ENCODE data around the gene BNIP3. TPM values are rescaled to one million over a fixed set of nuclear protein-coding genes. Genes with fewer than 3 reads are reported as not detected.
A peak's percentile ranks its signal among the peaks of the same experiment; 100 is the strongest.

Gene BNIP3
- total and polyA plus RNA-seq, 4 experiments from 2014 or later = 29.8 to 37.0 (median 32.7) TPM

DNA sequence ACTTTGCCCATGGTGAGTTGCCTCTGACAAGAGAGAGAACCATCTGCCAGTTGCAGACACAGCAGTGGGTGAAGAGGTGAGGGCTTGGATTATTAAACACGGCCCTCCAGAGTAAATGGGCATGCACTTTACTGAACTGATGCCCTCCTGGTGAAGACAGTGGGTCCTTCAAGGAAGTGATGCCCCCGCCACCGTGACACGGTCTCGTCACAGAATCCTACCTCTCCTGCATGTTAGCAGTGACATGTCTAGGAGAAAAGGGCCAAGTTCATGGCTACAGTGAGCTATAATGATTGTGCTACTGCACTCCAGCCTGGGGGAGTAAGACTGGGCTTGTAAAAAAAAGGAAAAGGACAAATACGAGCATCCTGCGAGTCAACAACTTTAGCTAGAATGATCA is 2.4 kb downstream of the BNIP3 start:
- Histone ChIP-seq H3K4me1 (ENCODE audit: insufficient read depth, low read length) (peaks cover 58% of the 10 kb centered on the region), H3K9me3 (ENCODE audit: control insufficient read depth in 1 of 2, low read length in 2 of 2) (no peaks in the 10 kb centered on the region), H3K27ac (ENCODE audit: low read depth, low read length) (no peak overlapping the region), H3K36me3 (ENCODE audit: insufficient read depth, low read length) (no peaks in the 10 kb centered on the region), H3K4me3 (ENCODE audit: low read length in 2 of 2) (no peak overlapping the region), H3K27me3 (ENCODE audit: insufficient read depth, low read length) (no peaks in the 10 kb centered on the region)
- peaks cover 4 to 9% of the 10 kb centered on the region in 2 donors for H3K36me3 Mint-ChIP-seq
- no peak for DNase-seq
- H3K4me3 Mint-ChIP-seq = peak overlapping the region in 7 of 8 donors; percentile 46 to 77 (median 62)
- H3K4me1 Mint-ChIP-seq = peaks cover 44 to 79% (median 59%) of the 10 kb centered on the region in 4 donors
- H3K27ac Mint-ChIP-seq = peak overlapping the region; percentile 20 to 90 (median 82)
- ChIA-PET CTCF (ENCODE audit: partially characterized antibody) (interaction anchor here (1.0 kb wide), 1 partner anchor 10 kb away, joined by 3 read pairs; no protein-coding TSS in a partner anchor), POLR2A (ENCODE audit: partially characterized antibody) (no interaction called here)
- intact Hi-C loops (cut with micrococcal nuclease) = no loop called here
- no peaks in the 10 kb centered on the region for H3K27me3 Mint-ChIP-seq
- H3K9me3 Mint-ChIP-seq = no peaks in the 10 kb centered on the region

DNA sequence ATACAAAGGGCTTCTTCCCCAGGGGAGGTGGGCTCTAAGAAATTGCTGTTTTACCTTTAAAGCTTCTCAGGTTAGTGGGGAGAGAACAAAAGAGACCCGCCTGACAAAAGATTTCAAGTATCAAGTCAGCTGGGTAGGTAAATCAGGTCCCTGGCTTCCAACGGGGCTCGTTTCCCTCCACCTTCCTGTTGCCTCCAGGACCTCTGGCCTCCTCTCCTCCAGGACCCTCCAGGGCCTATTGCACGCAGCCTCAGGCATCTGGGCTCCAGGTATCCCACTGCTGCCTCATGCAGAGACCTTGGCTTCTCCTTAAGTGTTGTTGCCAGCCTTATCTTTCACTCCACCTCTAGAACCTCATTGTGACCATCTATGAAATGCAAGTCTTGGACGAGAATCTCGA is 2.9 kb downstream of the BNIP3 start:
- H3K27ac Mint-ChIP-seq = peak overlapping the region; percentile 30 to 90 (median 86)
- DNase-seq = no peak
- Histone ChIP-seq H3K36me3 (ENCODE audit: insufficient read depth, low read length) (no peaks in the 10 kb centered on the region), H3K27ac (ENCODE audit: low read depth, low read length) (no peak overlapping the region), H3K27me3 (ENCODE audit: insufficient read depth, low read length) (no peaks in the 10 kb centered on the region), H3K4me1 (ENCODE audit: insufficient read depth, low read length) (peaks cover 63% of the 10 kb centered on the region), H3K4me3 (ENCODE audit: low read length in 2 of 2) (no peak overlapping the region), H3K9me3 (ENCODE audit: control insufficient read depth in 1 of 2, low read length in 2 of 2) (no peaks in the 10 kb centered on the region)
- peaks cover 5 to 9% of the 10 kb centered on the region in 2 donors for H3K36me3 Mint-ChIP-seq
- peaks cover 46 to 81% (median 63%) of the 10 kb centered on the region in 4 donors for H3K4me1 Mint-ChIP-seq
- intact Hi-C loops (cut with micrococcal nuclease) = no loop called here
- H3K27me3 Mint-ChIP-seq = no peaks in the 10 kb centered on the region
- no peaks in the 10 kb centered on the region for H3K9me3 Mint-ChIP-seq
- H3K4me3 Mint-ChIP-seq = peak overlapping the region in 3 of 8 donors; percentile 15 to 77 (median 57)
- ChIA-PET POLR2A (ENCODE audit: partially characterized antibody) (no interaction called here), CTCF (ENCODE audit: partially characterized antibody) (interaction anchor here (1.0 kb wide), 1 partner anchor 10 kb away, joined by 3 read pairs; no protein-coding TSS in a partner anchor)

DNA sequence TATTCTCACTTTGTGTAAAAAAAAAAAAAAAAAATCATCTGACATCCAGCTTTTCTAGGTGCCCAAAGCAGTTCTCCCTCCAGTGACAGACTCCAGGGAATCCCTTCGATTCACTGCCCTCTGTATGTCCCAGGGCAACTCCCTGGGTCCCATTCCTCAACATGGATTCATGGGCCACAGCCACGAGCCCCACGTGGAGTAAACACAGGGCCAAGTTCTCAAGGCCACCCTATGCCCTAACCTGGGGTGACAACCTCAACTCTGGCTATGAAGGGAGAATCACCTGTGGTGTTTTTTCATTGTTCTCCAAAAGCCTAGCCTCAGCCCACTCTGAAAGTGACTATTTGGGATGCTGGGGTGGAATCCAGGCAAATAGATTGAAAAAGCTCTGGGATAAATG is 3.4 kb downstream of the BNIP3 start:
- ChIA-PET CTCF (ENCODE audit: partially characterized antibody) (no interaction called here), POLR2A (ENCODE audit: partially characterized antibody) (no interaction called here)
- Mint-ChIP-seq H3K27me3 (no peaks in the 10 kb centered on the region), H3K9me3 (no peaks in the 10 kb centered on the region), H3K36me3 (peaks cover 6 to 9% of the 10 kb centered on the region in 2 donors), H3K27ac (peak overlapping the region in 6 of 7 donors; percentile 30 to 85 (median 53)), H3K4me1 (peaks cover 51 to 81% (median 66%) of the 10 kb centered on the region in 4 donors), H3K4me3 (peak overlapping the region in 3 of 8 donors; percentile 10 to 34 (median 16))
- Histone ChIP-seq H3K4me3 (ENCODE audit: low read length in 2 of 2) (no peak overlapping the region), H3K36me3 (ENCODE audit: insufficient read depth, low read length) (no peaks in the 10 kb centered on the region), H3K4me1 (ENCODE audit: insufficient read depth, low read length) (peaks cover 68% of the 10 kb centered on the region), H3K9me3 (ENCODE audit: control insufficient read depth in 1 of 2, low read length in 2 of 2) (no peaks in the 10 kb centered on the region), H3K27ac (ENCODE audit: low read depth, low read length) (no peak overlapping the region), H3K27me3 (ENCODE audit: insufficient read depth, low read length) (no peaks in the 10 kb centered on the region)
- no peak for DNase-seq
- intact Hi-C loops (cut with micrococcal nuclease) = no loop called here

DNA sequence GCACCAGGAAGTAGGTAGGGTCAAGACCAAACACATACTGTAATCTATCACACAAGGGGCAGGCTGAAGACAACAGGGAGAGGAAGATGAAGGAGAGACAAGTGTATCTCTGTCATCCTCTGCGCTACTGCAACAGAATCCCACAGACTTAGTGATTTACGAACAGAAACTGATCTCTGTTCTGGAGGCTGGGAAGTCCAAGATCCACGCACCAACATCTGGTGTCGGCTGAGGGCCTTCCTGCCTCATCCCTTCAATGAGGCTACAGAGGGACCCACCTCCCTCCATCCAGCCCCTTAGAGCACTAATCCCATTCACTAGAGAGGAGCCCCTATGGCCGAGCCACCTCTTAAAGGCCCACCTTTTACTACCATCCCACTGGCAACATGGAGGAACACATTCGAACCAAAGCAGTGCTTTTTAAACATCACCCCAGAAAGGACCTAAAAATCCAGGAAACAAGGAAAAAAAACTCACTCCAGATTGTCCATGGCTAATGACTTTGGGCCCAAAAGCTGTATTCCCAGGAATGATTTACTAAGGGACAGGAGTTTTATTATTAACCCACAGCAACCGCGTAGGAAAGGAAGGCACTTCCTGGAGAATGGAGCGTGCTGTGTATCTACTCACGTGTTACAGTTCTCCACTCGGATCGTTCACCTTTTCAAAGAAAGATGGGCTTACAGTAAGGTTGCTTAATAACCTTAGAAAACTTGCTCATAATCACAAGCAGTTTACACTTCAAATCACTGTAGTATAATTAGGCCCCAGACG is 4.2 kb downstream of the BNIP3 start:
- H3K27ac ChIP-seq (ENCODE audit: low read depth, low read length) = no peak overlapping the region

DNA sequence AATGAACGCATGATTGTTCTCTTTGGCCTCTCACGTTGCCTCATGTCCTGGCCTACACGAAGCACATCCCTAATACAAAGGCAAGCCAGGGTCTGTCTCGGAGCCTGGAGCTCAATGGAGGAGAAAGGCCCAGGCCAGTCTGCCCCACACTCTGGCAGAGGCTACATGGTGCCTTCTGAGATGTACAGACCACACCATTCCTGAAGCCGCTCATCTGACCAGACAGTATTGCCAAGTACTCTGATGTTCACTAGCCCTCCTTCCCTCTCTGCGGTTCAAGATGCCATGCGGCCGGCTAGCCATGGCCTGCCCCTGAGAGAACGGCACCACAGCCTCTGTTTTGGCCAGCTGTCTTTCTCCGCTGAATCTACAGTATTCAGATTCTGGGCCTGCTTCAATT is 5.9 kb downstream of the BNIP3 start:
- H3K27ac Mint-ChIP-seq = peak overlapping the region in 6 of 7 donors; percentile 33 to 86 (median 62)
- Histone ChIP-seq H3K4me1 (ENCODE audit: insufficient read depth, low read length) (peaks cover 77% of the 10 kb centered on the region), H3K36me3 (ENCODE audit: insufficient read depth, low read length) (peaks cover 4% of the 10 kb centered on the region), H3K9me3 (ENCODE audit: control insufficient read depth in 1 of 2, low read length in 2 of 2) (no peaks in the 10 kb centered on the region), H3K27ac (ENCODE audit: low read depth, low read length) (no peak overlapping the region), H3K27me3 (ENCODE audit: insufficient read depth, low read length) (no peaks in the 10 kb centered on the region), H3K4me3 (ENCODE audit: low read length in 2 of 2) (no peak overlapping the region)
- DNase-seq = no peak
- CTCF ChIA-PET (ENCODE audit: partially characterized antibody) = interaction anchor here (1.3 kb wide), 1 partner anchor 90 kb away, joined by 4 read pairs; no protein-coding TSS in a partner anchor
- H3K36me3 Mint-ChIP-seq = peaks cover 15 to 18% of the 10 kb centered on the region in 2 donors
- intact Hi-C loops (cut with micrococcal nuclease) = no loop called here
- peak overlapping the region in 3 of 8 donors; percentile 20 to 55 (median 43) for H3K4me3 Mint-ChIP-seq
- POLR2A ChIA-PET (ENCODE audit: partially characterized antibody) = interaction anchor here (1.6 kb wide), 1 partner anchor 75 kb away, joined by 3 read pairs; the partner anchor contains the start of gene PPP2R2D
- H3K27me3 Mint-ChIP-seq = no peaks in the 10 kb centered on the region
- H3K9me3 Mint-ChIP-seq = no peaks in the 10 kb centered on the region
- H3K4me1 Mint-ChIP-seq = peaks cover 62 to 95% (median 78%) of the 10 kb centered on the region in 4 donors

More for the DNA sequence above, 4.2 kb downstream of the BNIP3 start:
- POLR2A ChIA-PET (ENCODE audit: partially characterized antibody) = no interaction called here
- H3K4me1 ChIP-seq (ENCODE audit: insufficient read depth, low read length) = peaks cover 71% of the 10 kb centered on the region
- Mint-ChIP-seq H3K4me3 (peak overlapping the region in 1 of 8 donors; percentile 20), H3K9me3 (no peaks in the 10 kb centered on the region), H3K27ac (peak overlapping the region; percentile 18 to 78 (median 66)), H3K4me1 (peaks cover 54 to 85% (median 70%) of the 10 kb centered on the region in 4 donors), H3K36me3 (peaks cover 8 to 9% of the 10 kb centered on the region in 2 donors), H3K27me3 (no peaks in the 10 kb centered on the region)
- CTCF ChIA-PET (ENCODE audit: partially characterized antibody) = no interaction called here
- H3K36me3 ChIP-seq (ENCODE audit: insufficient read depth, low read length) = no peaks in the 10 kb centered on the region
- no peaks in the 10 kb centered on the region for H3K9me3 ChIP-seq (ENCODE audit: control insufficient read depth in 1 of 2, low read length in 2 of 2)
- DNase-seq = no peak
- H3K27me3 ChIP-seq (ENCODE audit: insufficient read depth, low read length) = no peaks in the 10 kb centered on the region
- H3K4me3 ChIP-seq (ENCODE audit: low read length in 2 of 2) = no peak overlapping the region
- intact Hi-C loops (cut with micrococcal nuclease) = no loop called here

DNA sequence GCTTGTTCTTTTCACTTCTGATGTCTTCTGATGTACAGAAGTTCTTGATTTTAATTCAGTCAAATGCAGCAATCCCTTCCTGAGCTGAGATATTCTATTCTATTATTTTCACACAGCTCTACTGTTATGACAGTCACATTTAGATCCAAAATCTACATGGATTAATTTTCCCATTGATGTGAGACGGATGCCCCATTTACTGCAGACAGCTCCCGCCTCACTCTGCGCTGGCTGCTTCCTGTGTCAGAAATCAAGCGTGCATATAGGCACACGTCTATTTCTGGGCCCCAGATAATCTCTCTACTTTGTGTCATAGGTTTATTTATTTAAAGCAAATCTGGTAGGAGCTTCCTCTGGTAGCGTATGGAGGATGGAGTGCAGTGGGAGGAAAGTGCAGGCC is 6.7 kb downstream of the BNIP3 start:
- Histone ChIP-seq H3K27ac (ENCODE audit: low read depth, low read length) (no peak overlapping the region), H3K4me1 (ENCODE audit: insufficient read depth, low read length) (peaks cover 71% of the 10 kb centered on the region), H3K9me3 (ENCODE audit: control insufficient read depth in 1 of 2, low read length in 2 of 2) (no peaks in the 10 kb centered on the region), H3K4me3 (ENCODE audit: low read length in 2 of 2) (no peak overlapping the region), H3K36me3 (ENCODE audit: insufficient read depth, low read length) (peaks cover 4% of the 10 kb centered on the region), H3K27me3 (ENCODE audit: insufficient read depth, low read length) (no peaks in the 10 kb centered on the region)
- Mint-ChIP-seq H3K36me3 (peaks cover 23% of the 10 kb centered on the region in 2 donors), H3K27me3 (no peaks in the 10 kb centered on the region), H3K9me3 (no peaks in the 10 kb centered on the region), H3K4me1 (peaks cover 62 to 97% (median 78%) of the 10 kb centered on the region in 4 donors), H3K4me3 (peak overlapping the region in 4 of 8 donors; percentile 18 to 62 (median 49)), H3K27ac (peak overlapping the region; percentile 35 to 86 (median 78))
- intact Hi-C loops (cut with micrococcal nuclease) = no loop called here
- ChIA-PET CTCF (ENCODE audit: partially characterized antibody) (interaction anchor here (1.0 to 1.4 kb wide), 4 partner anchors 48 to 89 kb away, joined by 3 to 5 read pairs (median 4); partner anchors contain the start of gene PPP2R2D), POLR2A (ENCODE audit: partially characterized antibody) (interaction anchor here (1.6 kb wide), 1 partner anchor 74 kb away, joined by 3 read pairs; the partner anchor contains the start of gene PPP2R2D)
- DNase-seq = no peak

Measured in CD4-positive, alpha-beta memory T cell (primary cell).